ENCODE measurements around the gene FNIP2.

GRCh38 chr4:158869761-158870160 lies 100.9 kb downstream of the FNIP2 start:
- no peak for TF ChIP-seq CTCF (IDR thresholded peaks at IDR 0.05; ENCODE audit: borderline replicate concordance, extremely low read depth, low read length, poor library complexity, severe bottlenecking)
- TF ChIP-seq EZH2 (IDR thresholded peaks at IDR 0.05; ENCODE audit: borderline replicate concordance, low read depth, low read length, severe bottlenecking) = no peak
